Tibial artery (tissue), 4 donors: ENCODE results near the gene KREMEN1.

Experiments used
- DNase-seq, 2 donors: peaks; one replicate each; pipeline ENCODE4 v3.0.0-alpha.2; 2019
- H3K27ac ChIP-seq, 2 donors: fragments of 200-600 bp; sonication (generic) in 1 of 2; 1 replicate in 1 of 2; 2 replicates in 1 of 2; pipeline ENCODE4 v1.5.1; 2018 to 2019; ENCODE audit warnings: mild to moderate bottlenecking in 1 of 2
- H3K27me3 ChIP-seq, 2 donors: fragments of 200-600 bp; sonication (generic) in 1 of 2; one replicate each; pipeline versions ENCODE4 v1.5.1 to v1.6.0; 2016 to 2019
- H3K36me3 ChIP-seq, 3 donors: fragments of 200-600 bp; sonication (generic) in 2 of 3; one replicate each; pipeline ENCODE4 v1.5.1; 2016 to 2019; ENCODE audit warnings: mild to moderate bottlenecking in 2 of 3
- H3K4me1 ChIP-seq, 4 donors: fragments of 200-600 bp; sonication (generic) in 2 of 4; 1 replicate in 3 of 4; 2 replicates in 1 of 4; pipeline ENCODE4 v1.5.1; 2016 to 2019
- H3K4me3 ChIP-seq, 2 donors: fragments of 200-600 bp; sonication (generic) in 1 of 2; 1 replicate in 1 of 2; 2 replicates in 1 of 2; pipeline ENCODE4 v1.5.1; 2018 to 2019; ENCODE audit warnings: mild to moderate bottlenecking in 2 of 2
- H3K9me3 ChIP-seq, 3 donors: fragments of 200-600 bp; sonication (generic) in 1 of 3; one replicate each; pipeline ENCODE4 v1.5.1; 2016 to 2019
- intact Hi-C: fragments of 100-400 bp; cut with DNase I; formaldehyde crosslinking; loops from one replicate; pipeline ENCODE4 v1.15.0; 2023; ENCODE audit warnings: low total_unique reads
- TF ChIP-seq, protein P1 (sequence below), 2 experiments: fragments of 200-600 bp in 1 of 2; fragments of 450-650 bp in 1 of 2; IDR thresholded peaks; one replicate each; pipeline ENCODE4 v1.5.1; 2017 to 2019; ENCODE audit warnings: antibody characterized with exemption in 2 of 2, mild to moderate bottlenecking in 1 of 2, moderate library complexity in 1 of 2

KREMEN1 gene

DNA sequence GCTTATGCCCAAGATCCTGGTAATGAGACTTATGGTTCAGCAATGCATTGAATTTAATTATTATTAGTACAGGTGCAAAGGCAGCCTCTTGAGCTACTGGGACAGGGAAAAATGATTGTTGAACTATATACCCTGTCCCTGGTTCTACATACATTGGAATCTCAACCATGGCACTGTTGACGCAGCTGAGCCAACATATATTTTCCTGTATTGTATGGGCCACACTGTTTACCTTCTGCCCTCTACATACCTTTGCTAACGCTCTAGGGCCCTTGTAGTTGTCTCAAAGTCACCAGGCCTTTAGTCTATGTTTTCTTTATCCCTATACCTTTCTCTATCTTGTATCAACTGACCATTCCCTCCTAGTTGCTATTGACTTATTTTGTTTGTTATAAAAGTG, 22.6 kb downstream of the KREMEN1 start:
- no peak overlapping the region for H3K4me3 ChIP-seq
- no peaks in the 10 kb centered on the region for H3K27me3 ChIP-seq
- H3K4me1 ChIP-seq = peaks cover 0 to 5% (median 2%) of the 10 kb centered on the region in 4 donors
- intact Hi-C loops = no loop called here
- TF ChIP-seq, protein P1, sequence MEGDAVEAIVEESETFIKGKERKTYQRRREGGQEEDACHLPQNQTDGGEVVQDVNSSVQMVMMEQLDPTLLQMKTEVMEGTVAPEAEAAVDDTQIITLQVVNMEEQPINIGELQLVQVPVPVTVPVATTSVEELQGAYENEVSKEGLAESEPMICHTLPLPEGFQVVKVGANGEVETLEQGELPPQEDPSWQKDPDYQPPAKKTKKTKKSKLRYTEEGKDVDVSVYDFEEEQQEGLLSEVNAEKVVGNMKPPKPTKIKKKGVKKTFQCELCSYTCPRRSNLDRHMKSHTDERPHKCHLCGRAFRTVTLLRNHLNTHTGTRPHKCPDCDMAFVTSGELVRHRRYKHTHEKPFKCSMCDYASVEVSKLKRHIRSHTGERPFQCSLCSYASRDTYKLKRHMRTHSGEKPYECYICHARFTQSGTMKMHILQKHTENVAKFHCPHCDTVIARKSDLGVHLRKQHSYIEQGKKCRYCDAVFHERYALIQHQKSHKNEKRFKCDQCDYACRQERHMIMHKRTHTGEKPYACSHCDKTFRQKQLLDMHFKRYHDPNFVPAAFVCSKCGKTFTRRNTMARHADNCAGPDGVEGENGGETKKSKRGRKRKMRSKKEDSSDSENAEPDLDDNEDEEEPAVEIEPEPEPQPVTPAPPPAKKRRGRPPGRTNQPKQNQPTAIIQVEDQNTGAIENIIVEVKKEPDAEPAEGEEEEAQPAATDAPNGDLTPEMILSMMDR (IDR thresholded peaks at IDR 0.05) = no peak
- no peak for DNase-seq
- no peak overlapping the region for H3K27ac ChIP-seq
- no peaks in the 10 kb centered on the region for H3K9me3 ChIP-seq
- H3K36me3 ChIP-seq = peaks cover 0 to 10% (median 0%) of the 10 kb centered on the region in 3 donors

DNA sequence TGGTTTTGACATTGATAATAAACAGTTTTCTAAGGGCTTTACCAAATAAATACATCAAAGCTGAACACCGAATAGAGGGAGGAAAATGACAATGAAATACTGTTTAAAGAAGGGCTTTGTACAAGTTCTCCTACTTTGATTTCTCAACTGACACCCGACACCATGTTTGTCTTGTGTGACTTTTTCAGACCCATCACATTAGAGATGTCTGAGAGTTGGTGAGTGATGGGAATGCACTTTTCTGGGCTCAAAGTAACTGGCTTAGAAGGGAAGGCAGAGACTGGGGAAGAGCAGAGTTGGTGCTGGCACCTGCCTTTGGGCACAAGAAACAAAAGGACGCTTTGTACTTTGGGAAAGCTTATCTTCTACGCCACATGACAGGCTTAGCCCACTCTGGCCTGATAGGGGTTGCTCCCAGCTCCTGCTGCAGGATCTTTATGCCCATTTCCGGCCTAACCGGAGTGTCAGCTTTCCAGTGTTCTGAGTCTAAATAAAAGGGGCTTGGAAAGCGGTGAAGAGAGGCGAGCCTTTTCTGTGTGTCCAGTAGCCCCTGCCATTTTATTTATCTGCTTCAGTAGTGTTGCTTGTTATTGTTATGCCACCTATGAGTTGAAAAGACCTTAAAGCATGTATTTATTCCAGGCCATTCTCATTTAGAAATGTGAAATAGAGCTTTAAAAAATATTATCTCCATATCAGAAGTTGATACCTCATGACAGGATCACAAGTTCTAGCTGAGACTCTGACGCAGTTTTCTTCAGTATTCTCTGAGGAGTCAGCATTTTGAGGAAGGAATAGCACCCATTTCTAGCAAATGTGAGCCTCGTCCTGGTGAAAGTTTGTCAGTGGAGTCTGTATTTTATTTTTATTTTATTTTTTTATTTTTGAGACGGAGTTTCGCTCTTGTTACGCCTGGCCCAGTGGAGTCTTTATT, 24.2 kb downstream of the KREMEN1 start:
- TF ChIP-seq, protein P1 (IDR thresholded peaks at IDR 0.05) = no peak
- Histone ChIP-seq H3K36me3 (peaks cover 0 to 10% (median 0%) of the 10 kb centered on the region in 3 donors), H3K27me3 (no peaks in the 10 kb centered on the region), H3K27ac (no peak overlapping the region), H3K4me1 (peaks cover 0 to 5% (median 2%) of the 10 kb centered on the region in 4 donors), H3K9me3 (no peaks in the 10 kb centered on the region), H3K4me3 (no peak overlapping the region)
- intact Hi-C loops = no loop called here
- no peak for DNase-seq

GRCh38 chr22:29098296-29098695, 25.5 kb downstream of the KREMEN1 start:
- DNase-seq = no peak
- Histone ChIP-seq H3K27me3 (no peaks in the 10 kb centered on the region), H3K27ac (no peak overlapping the region), H3K36me3 (peaks cover 0 to 10% (median 0%) of the 10 kb centered on the region in 3 donors), H3K4me3 (no peak overlapping the region), H3K4me1 (peaks cover 0 to 4% (median under 1%) of the 10 kb centered on the region in 4 donors), H3K9me3 (no peaks in the 10 kb centered on the region)
- TF ChIP-seq, protein P1 (IDR thresholded peaks at IDR 0.05) = no peak
- intact Hi-C loops = no loop called here

GRCh38 chr22:29102300-29102699, 29.5 kb downstream of the KREMEN1 start:
- H3K4me1 ChIP-seq = no peaks in the 10 kb centered on the region
- no peak overlapping the region for H3K27ac ChIP-seq
- TF ChIP-seq, protein P1 (IDR thresholded peaks at IDR 0.05) = no peak
- no peaks in the 10 kb centered on the region for H3K27me3 ChIP-seq
- no peak for DNase-seq
- peaks cover 0 to 5% (median 0%) of the 10 kb centered on the region in 3 donors for H3K36me3 ChIP-seq
- H3K9me3 ChIP-seq = no peaks in the 10 kb centered on the region
- no peak overlapping the region for H3K4me3 ChIP-seq
- intact Hi-C loops = no loop called here

DNA sequence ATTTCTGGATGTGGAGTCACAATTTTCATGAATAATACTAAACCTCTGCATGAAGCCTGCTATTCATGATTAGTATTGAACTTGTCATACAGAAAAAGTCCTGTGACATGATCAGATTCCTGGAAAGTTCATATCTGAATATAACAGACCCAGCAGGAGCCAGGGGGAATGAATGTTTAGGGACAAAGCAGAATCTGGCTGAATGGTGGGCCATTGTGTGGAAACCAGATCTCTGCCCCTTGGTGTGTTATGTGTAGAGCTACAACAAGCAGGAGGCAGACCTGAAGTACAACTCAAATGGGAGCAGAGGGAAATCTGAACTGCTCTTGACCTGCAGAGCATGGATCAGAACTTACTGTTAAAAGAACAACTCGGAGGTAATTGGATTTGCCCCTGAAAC, 30.3 kb downstream of the KREMEN1 start:
- no peaks in the 10 kb centered on the region for H3K27me3 ChIP-seq
- H3K9me3 ChIP-seq = no peaks in the 10 kb centered on the region
- no peak overlapping the region for H3K4me3 ChIP-seq
- DNase-seq = no peak
- peaks cover 0 to 5% (median 0%) of the 10 kb centered on the region in 3 donors for H3K36me3 ChIP-seq
- TF ChIP-seq, protein P1 (IDR thresholded peaks at IDR 0.05) = no peak
- H3K4me1 ChIP-seq = no peaks in the 10 kb centered on the region
- H3K27ac ChIP-seq = no peak overlapping the region
- intact Hi-C loops = no loop called here
